Left lung (tissue), 10 donors: ENCODE measurements around the gene BIRC2. TPM values are rescaled to one million over a fixed set of nuclear protein-coding genes. Genes with fewer than 3 reads are reported as not detected.

Experiments
- ATAC-seq: fragments of 200-7000 bp; cut with Tn5 transposase; one replicate; pipeline ENCODE4 v1.9.1; 2020; ENCODE audit warnings: moderate library complexity
- DNase-seq, 4 donors: peaks; one replicate each; pipeline ENCODE4 v3.0.0-alpha.2; 2013 to 2020
- H3K27ac ChIP-seq, 2 donors: fragments of 200-600 bp; sonication (generic) in 1 of 2; one replicate each; pipeline versions ENCODE4 v1.5.0 to v1.8.0; 2020 to 2021
- H3K27me3 ChIP-seq, 2 donors: fragments of 200-600 bp; sonication (generic) in 1 of 2; one replicate each; pipeline versions ENCODE4 v1.5.0 to v1.8.0; 2020 to 2021
- H3K36me3 ChIP-seq, 2 donors: fragments of 200-600 bp; sonication (generic) in 1 of 2; one replicate each; pipeline versions ENCODE4 v1.5.0 to v1.8.0; 2020 to 2021
- H3K4me1 ChIP-seq, 2 donors: fragments of 200-600 bp; one replicate each; pipeline ENCODE4 v1.8.0; 2021
- H3K4me3 ChIP-seq, 2 donors: fragments of 200-600 bp; sonication (generic) in 1 of 2; one replicate each; pipeline versions ENCODE4 v1.5.0 to v1.8.0; 2020 to 2021; ENCODE audit warnings: mild to moderate bottlenecking in 1 of 2
- H3K9me3 ChIP-seq, 2 donors: fragments of 200-600 bp; sonication (generic) in 1 of 2; one replicate each; pipeline versions ENCODE4 v1.5.0 to v1.8.0; 2020 to 2021
- CTCF ChIP-seq, 2 donors: fragments of 200-600 bp; sonication (generic) in 1 of 2; IDR thresholded peaks; one replicate each; pipeline versions ENCODE4 v1.5.0 to v1.8.0; 2021; ENCODE audit warnings: antibody characterized with exemption in 2 of 2
- intact Hi-C, 2 donors: fragments of 100-400 bp; cut with DNase I; formaldehyde crosslinking; loops; one replicate each; pipeline versions ENCODE4 v1.11.2 to v1.14.2; 2022
- polyA plus RNA-seq, 6 donors: library from polyadenylated mRNA; unstranded; fragments of 120-200 nt; gene quantifications; one replicate each; pipeline ENCODE4 v1.2.1, GENCODE V29; 2013; ENCODE audit not compliant: insufficient read length in 6 of 6
- total RNA-seq, 2 donors: library from RNA; stranded (reverse); fragmentation: NEBNext Ultra II Directional; extraction: Animal tissue kit (Norgen Biotek cat#: 25700); gene quantifications; one replicate each; pipeline ENCODE4 v1.2.1, GENCODE V29; 2021
- donor health status: DM: no; HTN: yes; CAD: no.
- donor health status: DM: no; HTN: no; CAD: no.

Gene BIRC2
- total and polyA plus RNA-seq, 8 donors, result 37.2 to 81.4 (median 71.0) TPM

GRCh38 chr11:102341844-102342318 lies 5.1 kb upstream of the BIRC2 start:
- intact Hi-C loops, result loop anchor here in 1 of 2 donors (5.0 kb wide), 1 partner anchor 155 kb away; no protein-coding TSS in a partner anchor
- no peaks in the 10 kb centered on the region for H3K9me3 ChIP-seq

GRCh38 chr11:102343809-102344208 lies 3.2 kb upstream of the BIRC2 start:
- intact Hi-C loops, result loop anchor here in 1 of 2 donors (5.0 kb wide), 1 partner anchor 153 kb away; no protein-coding TSS in a partner anchor
- ATAC-seq, result no peak

More at GRCh38 chr11:102341844-102342318, 5.1 kb upstream of the BIRC2 start:
- Histone ChIP-seq H3K27ac (no peak overlapping the region), H3K4me3 (no peak overlapping the region), H3K27me3 (no peaks in the 10 kb centered on the region), H3K36me3 (peaks cover 0 to 14% of the 10 kb centered on the region in 2 donors), H3K4me1 (peaks cover 0 to 17% of the 10 kb centered on the region in 2 donors)
- ATAC-seq (peak; percentile 77), DNase-seq (peak in 3 of 4 donors; percentile 64 to 83 (median 68))
- TF ChIP-seq CTCF (IDR thresholded peaks at IDR 0.05), result peak; percentile 75 to 76

GRCh38 chr11:102345904-102346303 lies 1.1 kb upstream of the BIRC2 start:
- ATAC-seq (no peak), DNase-seq (peak in 2 of 4 donors; percentile 31 to 58)
- H3K4me3 ChIP-seq, result peak overlapping the region; percentile 55 to 80
- intact Hi-C loops, result no loop called here
- TF ChIP-seq CTCF (IDR thresholded peaks at IDR 0.05), result no peak
- no peaks in the 10 kb centered on the region for H3K27me3 ChIP-seq
- peak overlapping the region; percentile 99 for H3K27ac ChIP-seq
- H3K9me3 ChIP-seq, result no peaks in the 10 kb centered on the region
- peaks cover 0 to 8% of the 10 kb centered on the region in 2 donors for H3K36me3 ChIP-seq
- H3K4me1 ChIP-seq, result peaks cover 3 to 34% of the 10 kb centered on the region in 2 donors

More at GRCh38 chr11:102343809-102344208, 3.2 kb upstream of the BIRC2 start:
- H3K9me3 ChIP-seq, result no peaks in the 10 kb centered on the region
- H3K27ac ChIP-seq, result no peak overlapping the region
- DNase-seq, result no peak
- peaks cover 3 to 24% of the 10 kb centered on the region in 2 donors for H3K4me1 ChIP-seq
- no peak for TF ChIP-seq CTCF (IDR thresholded peaks at IDR 0.05)
- H3K4me3 ChIP-seq, result no peak overlapping the region
- no peaks in the 10 kb centered on the region for H3K36me3 ChIP-seq
- H3K27me3 ChIP-seq, result no peaks in the 10 kb centered on the region

GRCh38 chr11:102346456-102346747 lies 612 bp upstream of the BIRC2 start:
- peaks cover 0 to 11% of the 10 kb centered on the region in 2 donors for H3K36me3 ChIP-seq
- no peaks in the 10 kb centered on the region for H3K9me3 ChIP-seq
- ATAC-seq, result no peak
- peaks cover 3 to 34% of the 10 kb centered on the region in 2 donors for H3K4me1 ChIP-seq
- intact Hi-C loops, result no loop called here
- peak overlapping the region; percentile 99 for H3K27ac ChIP-seq
- no peak for DNase-seq
- H3K4me3 ChIP-seq, result peak overlapping the region; percentile 55 to 80
- H3K27me3 ChIP-seq, result no peaks in the 10 kb centered on the region
- no peak for TF ChIP-seq CTCF (IDR thresholded peaks at IDR 0.05)

GRCh38 chr11:102347462-102348370 lies 702 bp downstream of the BIRC2 start:
- peaks cover 0 to 24% of the 10 kb centered on the region in 2 donors for H3K36me3 ChIP-seq
- intact Hi-C loops, result no loop called here
- no peak for TF ChIP-seq CTCF (IDR thresholded peaks at IDR 0.05)

More at GRCh38 chr11:102347462-102348370, 702 bp downstream of the BIRC2 start:
- no peaks in the 10 kb centered on the region for H3K27me3 ChIP-seq
- ATAC-seq, result peak; percentile 48
- peak overlapping the region; percentile 99 for H3K27ac ChIP-seq
- DNase-seq, result peak in 2 of 4 donors; percentile 32 to 43
- peak overlapping the region; percentile 55 to 80 for H3K4me3 ChIP-seq
- no peaks in the 10 kb centered on the region for H3K9me3 ChIP-seq
- peaks cover 3 to 34% of the 10 kb centered on the region in 2 donors for H3K4me1 ChIP-seq
